ENCODE data around the gene ZNF441.
"Not testable (repeated sequence)": the region's sequence is repeated elsewhere in the genome, so short reads cannot be mapped to it uniquely, and the experiment has no call there.

The ZNF441 gene

DNA sequence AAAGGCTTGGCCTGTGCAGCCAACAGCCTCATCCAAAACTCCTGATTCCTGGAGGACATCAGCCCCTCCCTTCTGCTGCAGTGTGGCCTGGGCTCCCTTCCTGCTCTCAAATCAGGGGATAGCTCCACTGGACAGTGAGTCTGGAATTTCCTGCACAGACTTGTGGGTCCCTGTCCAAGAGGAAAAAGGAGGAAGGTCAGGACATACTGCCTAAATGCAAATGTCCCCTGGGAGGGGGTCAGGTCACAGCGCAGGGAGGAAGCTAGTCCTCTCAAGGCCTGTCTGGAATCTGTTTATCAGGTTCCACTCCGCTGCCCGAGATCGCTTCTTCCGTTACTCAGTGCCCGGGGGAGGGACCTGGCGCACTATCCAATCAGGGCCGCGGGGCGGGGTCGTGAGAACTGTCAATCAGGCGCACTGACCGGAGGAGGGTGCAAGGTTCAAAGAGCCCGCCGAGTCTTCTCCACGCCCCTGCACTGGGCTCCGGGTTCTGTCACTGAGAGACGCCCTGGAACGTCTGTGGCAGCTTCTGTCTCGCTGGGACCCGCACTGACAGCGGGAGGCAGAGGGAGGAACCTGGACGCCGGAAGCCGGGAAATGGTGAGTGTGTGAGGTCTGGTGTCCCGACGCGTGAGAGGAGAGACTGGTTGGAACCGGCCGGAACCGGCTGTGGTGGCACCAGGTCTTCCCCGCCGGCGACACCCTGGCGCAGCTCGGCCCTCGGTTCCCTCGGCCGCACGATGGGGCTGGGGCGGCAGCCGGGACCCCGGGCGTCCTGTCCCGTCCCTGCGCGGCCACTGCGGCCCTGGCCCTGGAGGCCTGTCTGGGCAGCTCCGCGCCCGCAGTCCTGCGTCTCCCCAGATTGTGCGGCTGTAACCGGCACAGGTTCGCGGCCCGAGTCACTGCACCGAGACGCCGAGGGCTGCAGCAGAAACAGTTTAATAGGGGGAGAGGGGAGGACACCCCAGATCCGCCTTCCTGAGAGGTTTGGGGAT lies at the start of gene ZNF441:
ZNF441 (plus strand) TSS at position 404 of the 995 bp plus-strand sequence; CDS start at position 598, 194 bp downstream.
- DNase-seq: peak; percentile 89 to 93

DNA sequence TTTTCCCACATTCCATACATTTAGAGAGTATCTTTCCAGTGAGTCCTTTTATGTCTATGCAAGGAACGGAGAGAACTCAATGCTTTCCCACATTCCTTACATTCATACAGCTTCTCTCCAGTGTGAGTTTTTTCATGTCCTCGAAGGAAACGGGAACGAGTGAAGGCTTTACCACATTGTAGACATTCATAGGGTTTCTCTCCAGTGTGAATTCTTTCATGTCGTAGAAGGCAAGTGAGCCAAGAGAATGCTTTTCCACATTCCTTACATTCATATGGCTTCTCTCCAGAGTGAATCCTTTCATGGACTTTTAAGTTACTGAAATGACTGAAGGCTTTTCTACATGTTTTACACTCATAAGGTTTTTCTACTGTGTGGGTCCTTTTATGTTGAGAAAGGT lies 45.1 kb upstream of the ZNF441 start:
- no peak for DNase-seq

DNA sequence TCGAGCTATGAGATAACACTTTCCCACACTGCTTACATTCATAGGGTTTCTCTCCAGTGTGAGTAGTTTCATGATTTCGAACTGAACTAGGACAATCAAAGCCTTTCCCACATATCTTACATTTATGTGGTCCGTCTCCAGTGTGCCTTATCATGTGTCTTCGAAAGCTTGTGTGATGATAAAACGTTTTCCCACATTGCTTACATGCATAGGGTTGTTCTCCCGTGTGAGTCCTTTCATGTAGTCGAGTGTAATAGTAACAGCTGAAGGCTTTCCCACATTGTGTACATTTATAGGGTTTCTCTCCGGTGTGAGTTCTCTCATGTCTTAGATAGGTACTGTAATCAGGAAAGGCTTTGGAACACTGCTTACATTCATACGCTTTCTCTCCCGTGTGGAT lies 44.4 kb upstream of the ZNF441 start:
- DNase-seq: no peak

DNA sequence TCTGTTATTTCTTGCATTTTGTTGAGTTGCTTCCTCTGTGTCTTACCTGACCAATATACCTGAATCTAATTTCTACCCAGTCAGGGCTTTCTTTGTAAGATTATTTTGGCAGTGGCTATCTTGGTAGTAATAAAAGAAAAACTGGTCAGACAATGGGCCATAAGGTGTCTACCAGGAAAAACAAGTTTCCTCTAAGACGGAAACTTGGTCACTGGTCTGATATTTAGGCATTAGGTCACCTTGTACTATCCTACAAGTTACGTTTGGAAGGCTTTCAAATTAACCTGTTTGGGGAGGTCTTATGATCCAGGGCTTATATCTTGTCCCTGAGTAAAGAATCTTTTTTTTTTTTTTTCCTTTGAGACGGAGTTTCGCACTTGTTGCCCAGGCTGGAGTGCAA lies 37.2 kb upstream of the ZNF441 start:
- no peak for DNase-seq

DNA sequence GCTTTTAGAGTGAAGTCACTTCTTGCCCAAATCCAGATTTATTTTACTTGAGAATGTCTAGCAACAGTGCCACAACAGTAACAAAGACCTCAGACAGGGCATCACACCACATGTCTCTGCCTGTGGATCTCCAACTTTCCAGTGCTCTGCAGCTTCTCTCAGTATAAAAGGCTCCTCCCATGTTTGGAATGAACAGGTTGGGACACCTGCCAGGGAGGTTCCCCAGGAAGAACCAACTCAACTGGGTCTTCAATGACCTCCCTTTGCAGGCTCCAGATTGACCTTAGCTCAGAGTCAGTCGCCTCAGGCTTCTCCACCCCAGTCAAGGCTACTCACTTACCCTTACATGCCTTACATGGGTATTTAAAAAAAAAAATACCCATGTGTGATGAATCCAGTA lies 31.4 kb upstream of the ZNF441 start:
- no peak for DNase-seq

DNA sequence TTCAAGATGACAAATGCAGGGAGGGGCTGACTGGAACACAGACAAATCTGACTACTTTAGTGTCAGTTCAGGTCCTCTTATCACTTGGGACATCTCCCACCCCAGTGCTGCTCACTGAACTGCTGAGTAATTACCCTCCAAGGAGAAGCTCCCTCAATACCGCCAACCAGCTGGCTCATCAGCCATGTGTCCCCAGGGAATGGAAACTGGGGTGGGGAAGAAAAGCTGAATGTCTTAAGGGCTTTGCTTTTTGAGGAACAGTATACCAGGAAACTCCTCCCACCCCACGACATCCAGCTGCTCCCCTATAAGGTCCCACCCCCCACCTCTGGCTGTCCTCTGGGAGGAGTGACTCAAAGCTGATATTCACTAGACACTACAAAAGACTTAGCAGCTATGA lies 30.1 kb upstream of the ZNF441 start:
- DNase-seq: no peak

DNA sequence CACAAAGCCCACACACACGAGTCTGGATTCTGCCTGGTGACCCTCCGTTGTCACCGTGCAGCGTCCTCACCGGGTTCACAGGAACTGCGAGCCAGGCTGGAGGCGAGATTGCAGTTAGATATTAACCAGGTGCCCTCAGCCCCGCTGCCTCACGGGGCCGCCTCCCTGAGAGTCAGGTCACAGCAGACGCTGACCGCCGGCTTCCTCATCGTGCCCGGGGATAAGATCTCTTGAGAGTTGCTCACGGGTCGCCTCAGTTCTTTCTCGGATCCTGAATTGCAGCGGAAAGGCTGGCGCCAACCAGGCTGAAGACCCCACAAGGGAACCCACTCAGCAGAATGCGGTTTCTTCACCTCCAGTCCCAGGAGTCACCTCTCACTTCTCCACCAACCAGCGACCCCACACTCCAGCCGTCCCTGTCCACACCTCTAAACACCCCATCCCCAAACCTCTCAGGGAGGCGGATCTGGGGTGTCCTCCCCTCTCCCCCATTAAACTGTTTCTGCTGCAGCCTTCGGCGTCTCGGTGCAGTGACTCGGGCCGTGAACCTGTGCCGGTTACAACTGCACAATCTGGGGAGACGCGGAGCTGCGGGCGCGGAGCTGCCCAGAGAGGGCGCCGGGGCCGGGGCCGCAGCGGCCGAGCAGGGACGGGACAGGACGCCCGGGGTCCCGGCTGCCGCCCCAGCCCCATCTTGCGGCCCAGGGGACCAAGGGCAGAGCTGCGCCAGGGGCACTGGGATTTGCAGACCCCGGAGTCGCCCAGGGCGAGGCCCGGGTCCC lies 28.6 kb upstream of the ZNF441 start:
- peak; percentile 8 to 21 for DNase-seq

DNA sequence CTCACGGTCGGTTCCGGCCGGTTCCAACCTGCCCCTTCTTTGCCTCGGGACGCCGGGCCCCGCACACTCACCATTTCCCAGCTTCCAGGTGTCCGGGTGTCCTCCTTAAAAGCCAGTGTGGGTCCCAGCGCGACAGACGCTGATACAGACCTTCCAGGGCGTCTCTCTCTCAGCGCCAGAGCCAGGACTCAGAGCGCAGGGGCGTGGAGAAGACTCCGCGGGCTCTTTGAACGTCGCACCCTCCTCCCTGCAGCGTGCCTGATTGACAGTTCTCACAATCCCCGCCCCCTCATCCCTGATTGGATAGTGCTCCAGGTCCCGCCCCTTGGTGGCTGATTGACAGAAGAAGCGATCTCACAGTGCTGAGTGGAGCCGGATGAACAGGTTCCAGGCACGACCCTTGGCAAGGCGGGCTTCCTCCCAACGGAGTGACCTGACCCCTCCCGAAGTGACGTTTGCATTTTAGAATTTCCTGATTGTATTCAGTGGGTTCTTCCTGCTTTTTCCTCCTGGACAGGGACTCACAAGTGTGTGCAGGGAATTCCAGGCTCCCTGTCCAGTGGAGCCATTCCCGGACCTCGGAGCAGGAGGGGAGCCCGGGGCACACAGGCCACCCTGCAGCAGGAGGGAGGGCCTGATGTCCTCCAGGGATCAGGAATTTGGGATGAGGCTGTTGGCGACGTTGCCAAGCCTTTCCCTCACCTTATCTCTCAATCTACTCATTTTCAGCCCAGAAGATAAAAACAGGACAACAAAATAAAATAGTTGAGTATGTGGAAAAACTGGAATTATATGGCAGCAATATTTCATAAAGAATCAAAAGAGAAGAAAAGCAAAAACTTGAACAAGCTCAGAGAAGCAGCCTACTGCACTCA lies 27.8 kb upstream of the ZNF441 start, which contains the start of gene ZNF823:
ZNF823 (minus strand) TSS at position 201 of the 875 bp plus-strand sequence; CDS start at position 74, 127 bp downstream.
- peak; percentile 94 to 97 for DNase-seq

DNA sequence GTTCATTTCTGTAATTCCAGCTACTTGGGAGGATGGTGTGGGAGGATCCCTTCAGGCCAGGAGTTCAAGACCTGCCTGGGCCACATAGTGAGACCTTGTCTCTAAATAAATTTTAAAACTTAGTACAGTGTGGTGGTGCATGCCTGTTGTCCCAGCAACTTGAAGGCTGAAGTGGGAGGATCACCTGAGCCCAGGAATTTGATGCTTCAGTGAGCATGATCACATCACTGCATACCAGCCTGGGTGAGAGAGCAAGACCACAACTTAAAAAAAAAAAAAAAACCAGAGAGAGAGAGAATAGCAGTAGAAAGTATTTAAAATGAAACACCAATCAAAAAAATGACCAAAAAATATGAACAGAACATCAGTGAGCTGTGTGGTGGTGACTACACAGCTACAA lies 20.9 kb upstream of the ZNF441 start:
- no peak for DNase-seq

DNA sequence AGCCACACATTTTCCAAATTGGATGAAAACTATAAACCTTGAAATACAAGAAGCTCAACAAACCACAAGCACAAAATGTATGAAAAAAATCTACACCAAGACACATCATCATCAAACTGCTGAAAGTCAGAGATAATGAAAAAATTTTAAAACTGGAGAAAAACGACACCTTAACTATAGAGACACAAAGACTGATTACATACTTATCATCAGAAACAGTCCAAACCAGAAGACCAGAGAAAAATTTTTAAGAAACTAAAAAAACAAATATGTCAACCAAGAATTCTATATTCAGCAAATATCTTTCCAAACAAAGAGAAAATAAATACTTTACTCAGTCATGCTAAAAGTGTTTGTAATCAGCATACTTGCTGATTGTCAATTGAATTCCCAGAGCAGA lies 19.5 kb upstream of the ZNF441 start:
- no peak for DNase-seq

DNA sequence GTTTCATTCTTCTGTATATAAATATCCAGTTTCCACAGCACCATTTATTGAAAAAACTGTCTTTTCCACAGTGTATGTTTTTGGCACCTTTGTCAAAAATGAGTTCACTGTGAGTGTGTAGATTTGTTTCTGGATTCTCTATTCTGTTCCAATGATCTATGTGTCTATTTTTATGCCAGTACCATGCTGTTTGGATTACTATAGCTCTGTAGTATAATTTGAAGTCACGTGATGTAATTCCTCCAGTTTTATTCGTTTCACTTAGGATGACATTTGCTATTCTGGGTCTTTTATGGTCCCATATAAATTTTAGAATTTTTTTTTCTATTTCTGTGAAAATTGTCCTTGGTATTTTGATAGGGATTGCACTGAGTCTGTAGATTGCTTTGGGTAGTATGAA lies 17.0 kb upstream of the ZNF441 start:
- no peak for DNase-seq

DNA sequence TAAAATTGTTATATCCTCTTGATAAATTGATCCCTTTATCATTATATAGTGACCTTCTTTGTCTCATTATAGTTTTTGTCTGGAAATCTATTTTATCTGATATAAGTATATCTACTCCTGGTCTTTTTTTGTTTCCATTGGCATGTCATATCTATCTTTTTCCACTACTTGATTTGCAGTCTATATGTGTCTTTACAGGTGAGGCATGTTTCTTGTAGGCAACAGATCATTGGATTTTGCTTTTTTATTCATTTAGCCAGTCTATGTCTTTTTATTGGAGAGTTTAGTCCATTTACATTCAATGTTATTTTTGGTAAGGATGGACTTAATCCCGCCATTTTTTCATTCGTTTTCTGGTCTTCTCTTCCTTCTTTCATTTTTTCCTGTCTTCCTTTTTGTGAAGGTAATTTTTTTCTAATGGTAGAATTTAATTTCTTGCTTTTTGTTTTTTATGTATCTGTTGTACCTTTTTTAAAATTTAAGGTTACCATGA lies 14.5 kb upstream of the ZNF441 start:
- no peak for DNase-seq

DNA sequence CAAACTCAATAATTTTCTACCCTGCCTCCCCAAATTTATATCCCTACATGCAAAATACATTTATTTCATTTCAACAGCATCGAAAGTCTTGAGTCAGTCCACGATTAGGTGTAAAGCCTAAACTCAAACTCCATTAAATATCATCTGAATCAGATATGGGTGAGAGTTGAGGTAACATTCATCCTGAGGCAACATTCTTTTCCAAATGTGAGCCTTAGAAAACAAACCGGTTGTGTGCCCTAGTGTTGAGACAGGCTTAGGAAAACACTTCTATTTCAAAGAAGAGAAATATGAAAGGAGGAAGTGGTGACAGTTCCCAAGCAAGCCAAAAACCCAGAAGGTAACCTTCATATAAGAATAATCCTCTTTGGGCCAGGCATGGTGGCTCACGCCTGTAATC lies 12.1 kb upstream of the ZNF441 start:
- DNase-seq: no peak

DNA sequence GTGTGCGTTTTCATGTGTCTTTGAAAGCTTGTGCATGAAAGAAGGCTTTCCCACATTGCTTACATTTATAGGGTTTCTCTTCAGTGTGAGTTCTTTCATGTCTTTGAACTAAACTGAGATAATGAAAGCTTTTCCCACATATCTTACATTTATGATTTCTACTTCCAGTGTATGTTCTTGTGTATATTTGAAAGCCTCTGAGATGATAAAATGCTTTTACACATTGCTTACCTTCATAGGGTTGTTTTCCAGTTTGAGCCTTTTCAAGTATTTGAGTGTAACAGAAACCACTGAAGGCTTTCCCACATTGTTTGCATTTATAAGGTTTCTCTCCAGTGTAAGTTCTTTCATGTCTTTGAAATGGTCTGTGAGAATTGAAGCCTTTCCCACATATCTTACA lies 9.8 kb upstream of the ZNF441 start:
- no peak for DNase-seq

DNA sequence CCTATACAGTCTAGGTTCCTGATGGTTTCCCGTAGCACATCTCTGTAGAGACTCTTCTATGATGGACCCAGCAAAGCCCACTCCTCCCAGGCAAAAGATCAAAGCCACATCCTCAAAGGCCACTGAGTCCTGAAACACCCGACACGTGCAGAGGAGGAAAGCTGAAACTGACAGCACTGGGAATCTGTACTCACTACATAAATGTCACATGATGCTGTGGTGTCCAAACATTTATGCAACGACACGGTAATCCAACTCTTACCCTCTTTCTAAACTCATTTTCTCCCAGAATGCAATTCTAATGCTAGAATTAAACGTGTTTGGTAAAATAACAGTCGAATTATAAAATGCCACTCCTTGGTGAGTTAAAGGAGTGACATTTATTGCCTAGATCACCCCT lies 7.0 kb upstream of the ZNF441 start:
- no peak for DNase-seq

DNA sequence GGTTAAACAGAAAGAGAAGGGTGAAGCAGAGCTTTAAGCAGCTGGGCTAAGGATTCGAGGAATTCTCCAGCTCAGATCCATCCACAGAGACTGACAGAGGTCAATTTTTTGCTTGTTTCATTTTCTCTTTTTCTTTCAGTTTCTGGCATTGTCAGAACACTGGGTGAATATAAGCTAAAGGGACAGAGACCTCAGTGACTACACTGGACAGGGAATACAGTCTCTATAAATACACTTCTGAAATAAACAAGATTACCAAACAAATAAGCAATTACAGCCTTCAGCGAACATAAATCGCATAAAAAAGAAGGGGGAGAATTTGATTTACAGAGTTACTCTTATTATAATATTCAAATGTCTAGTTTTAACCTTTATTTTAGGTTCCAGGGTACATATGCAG lies 3.7 kb upstream of the ZNF441 start:
- DNase-seq: no peak

DNA sequence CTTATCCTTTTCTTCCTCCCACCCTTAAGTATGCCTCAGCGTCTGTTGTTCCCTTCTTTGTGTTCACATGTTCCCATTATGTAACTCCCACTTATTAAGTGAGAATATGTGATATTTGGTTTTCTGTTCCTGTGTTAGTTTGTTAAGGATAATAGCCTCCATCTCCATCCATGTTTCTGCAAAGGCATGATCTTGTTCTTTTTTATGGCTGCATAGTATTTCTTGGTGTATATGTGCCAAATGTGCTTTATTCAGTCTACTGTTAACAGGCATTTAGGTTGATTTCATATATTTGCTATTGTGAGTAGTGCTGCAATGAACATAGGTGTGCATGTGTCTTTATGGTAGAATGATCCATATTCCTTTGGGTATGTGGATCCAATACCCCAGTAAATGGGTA lies 3.2 kb upstream of the ZNF441 start:
- no peak for DNase-seq

DNA sequence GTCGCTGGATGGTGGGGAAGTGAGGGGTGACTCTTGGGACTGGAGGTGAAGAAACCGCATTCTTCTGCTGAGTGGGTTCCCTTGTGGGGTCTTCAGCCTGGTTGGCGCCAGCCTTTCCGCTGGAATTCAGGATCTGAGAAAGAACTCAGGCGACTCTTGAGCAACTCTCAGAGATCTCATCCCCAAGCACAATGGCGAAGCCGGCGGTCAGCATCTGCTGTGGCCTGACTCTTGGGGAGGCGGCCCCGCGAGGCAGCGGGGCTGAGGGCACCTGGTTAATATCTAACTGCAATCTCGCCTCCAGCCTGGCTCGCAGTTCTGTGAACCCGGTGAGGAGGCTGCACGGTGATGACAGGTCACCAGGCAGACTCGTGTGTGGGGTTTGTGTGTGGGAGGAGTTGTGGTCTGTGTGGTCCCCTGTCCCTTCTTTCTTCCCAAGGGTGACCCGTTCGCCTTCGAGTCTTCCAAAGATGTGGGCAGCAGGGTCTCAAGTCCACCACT lies 883 bp downstream of the ZNF441 start:
- peak; percentile 2 to 14 for DNase-seq

DNA sequence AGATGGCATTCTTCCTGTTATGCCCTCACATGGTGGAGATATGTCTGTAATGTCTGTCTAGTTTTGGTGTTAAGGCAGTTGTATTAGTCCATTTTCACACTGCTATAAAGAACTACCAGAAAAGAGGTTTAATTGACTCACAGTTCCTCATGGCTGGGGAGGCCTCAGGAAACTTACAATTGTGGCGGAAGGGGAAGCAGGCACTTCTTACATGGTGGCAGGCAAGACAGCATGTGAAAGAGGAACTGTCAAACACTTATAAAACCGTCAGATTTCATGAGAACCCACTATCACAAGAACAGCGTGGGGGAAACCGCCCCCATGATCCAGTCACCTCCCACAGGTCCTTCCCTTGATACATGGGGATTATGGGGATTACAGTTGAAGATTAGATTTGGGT lies 3.2 kb downstream of the ZNF441 start:
- no peak for DNase-seq

DNA sequence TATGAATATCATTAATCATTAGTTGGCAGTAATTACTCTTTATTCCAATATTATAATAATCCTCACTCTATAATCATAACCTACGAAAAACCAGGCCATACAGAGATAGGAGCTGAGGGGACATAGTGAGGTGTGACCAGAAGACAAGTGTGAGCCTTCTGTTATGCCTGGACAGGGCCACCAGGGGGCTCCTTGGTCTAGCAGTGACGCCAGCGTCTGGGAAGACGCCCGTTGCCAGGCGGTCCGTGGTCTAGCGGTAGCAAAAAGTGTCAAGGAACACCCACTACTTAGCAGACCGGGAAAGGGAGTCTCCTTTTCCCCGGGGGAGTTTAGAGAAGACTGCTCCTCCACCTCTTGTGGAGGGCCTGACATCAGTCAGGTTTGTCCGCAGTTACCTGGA lies 4.7 kb downstream of the ZNF441 start:
- DNase-seq: not testable (repeated sequence)

DNA sequence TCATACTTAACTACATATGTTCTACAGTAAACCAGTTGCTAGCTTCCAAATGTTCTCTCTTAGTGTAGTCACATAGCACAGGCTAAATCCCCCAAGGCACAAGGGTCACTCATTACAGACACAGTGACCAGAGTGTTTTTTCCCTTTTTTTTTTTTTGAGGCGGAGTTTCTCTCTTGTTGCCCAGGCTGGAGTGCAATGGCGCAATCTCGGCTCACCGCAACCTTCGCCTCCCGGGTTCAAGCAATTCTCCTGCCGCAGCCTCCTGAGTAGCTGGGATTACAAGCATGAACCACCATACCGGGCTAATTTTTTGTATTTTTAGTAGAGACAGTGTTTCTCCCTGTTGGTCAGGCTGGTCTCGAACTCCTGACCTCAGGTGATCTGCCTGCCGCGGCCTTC lies 9.9 kb downstream of the ZNF441 start:
- not testable (repeated sequence) for DNase-seq

DNA sequence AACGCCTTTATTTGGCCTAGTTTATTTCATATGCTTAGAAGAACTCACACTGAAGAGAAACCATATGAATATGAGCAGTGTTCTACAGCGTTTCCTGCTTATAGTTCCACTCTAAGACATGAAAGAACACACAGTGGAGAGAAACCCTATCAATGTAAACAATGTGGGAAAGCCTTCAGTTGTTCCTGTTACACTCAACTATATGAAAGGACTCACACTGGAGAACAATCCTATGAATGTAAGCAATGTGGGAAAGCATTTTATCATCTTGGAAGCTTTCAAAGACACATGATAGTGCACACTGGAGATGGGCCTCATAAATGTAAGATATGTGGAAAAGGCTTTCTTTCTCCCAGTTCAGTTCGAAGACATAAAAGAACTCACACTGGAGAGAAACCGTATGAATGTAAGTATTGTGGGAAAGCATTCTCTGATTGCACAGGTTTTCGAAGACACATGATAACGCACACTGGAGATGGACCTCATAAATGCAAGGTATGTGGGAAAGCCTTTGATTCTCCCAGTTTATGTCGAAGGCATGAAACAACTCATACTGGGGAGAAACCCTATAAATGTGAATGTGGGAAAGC lies 13.7 kb downstream of the ZNF441 start:
- DNase-seq: no peak

All from stimulated activated CD4-positive, alpha-beta T cell treated with anti-CD3 and anti-CD28 coated beads, Interleukin-4, amount 100 ng/mL, for 4 hours (primary cell).